Body of pancreas (tissue), 4 donors: ENCODE results near the gene IL25. TPM values are rescaled to one million over a fixed set of nuclear protein-coding genes. Genes with fewer than 3 reads are reported as not detected.
"Not testable (repeated sequence)": the region's sequence is repeated elsewhere in the genome, so short reads cannot be mapped to it uniquely, and the experiment has no call there.

Experiments
- ATAC-seq: fragments of 150-250 bp; one replicate; pipeline ENCODE4 v1.9.1; 2016
- DNase-seq, 4 donors: peaks; one replicate each; pipeline ENCODE4 v3.0.0-alpha.2; 2019
- H3K27ac ChIP-seq, 4 donors: fragments of 200-600 bp; sonication (generic); 1 replicate in 3 of 4; 2 replicates in 1 of 4; pipeline versions ENCODE4 v1.5.1 to v1.6.1; 2016 to 2019; ENCODE audit warnings: mild to moderate bottlenecking in 1 of 4, mixed read lengths in 1 of 4, moderate library complexity in 1 of 4
- H3K27me3 ChIP-seq, 2 donors: fragments of 200-600 bp; sonication (generic); one replicate each; pipeline ENCODE4 v1.6.0; 2016; ENCODE audit warnings: mild to moderate bottlenecking in 1 of 2
- H3K36me3 ChIP-seq, 2 donors: fragments of 200-600 bp; sonication (generic); replicated peaks in 1 of 2; 2 replicates each; pipeline ENCODE4 v1.5.1; 2016; ENCODE audit warnings: low read depth in 2 of 2; ENCODE audit not compliant: insufficient read depth in 1 of 2
- H3K4me1 ChIP-seq: fragments of 200-600 bp; sonication (generic); one replicate; pipeline ENCODE4 v1.6.0; 2016
- H3K4me3 ChIP-seq, 2 donors: fragments of 200-600 bp; sonication (generic); 1 replicate in 1 of 2; 2 replicates in 1 of 2; pipeline ENCODE4 v1.5.1; 2016 to 2019
- H3K9me3 ChIP-seq, 3 donors: fragments of 200-600 bp; sonication (generic); 1 replicate in 2 of 3; 2 replicates in 1 of 3; pipeline ENCODE4 v1.5.1; 2016
- POLR2A ChIP-seq, 3 donors: fragments of 450-650 bp; IDR thresholded peaks; one replicate each; pipeline ENCODE4 v1.6.1; 2016; ENCODE audit warnings: antibody characterized with exemption in 3 of 3, mild to moderate bottlenecking in 2 of 3
- WGBS, 2 donors: methylation state at CpG; one replicate each; pipeline ENCODE4 v1.1.5; 2017; 5-methylcytosine and 5-hydroxymethylcytosine counted together
- intact Hi-C: fragments of 100-400 bp; cut with DNase I; formaldehyde crosslinking; loops from one replicate; pipeline ENCODE4 v1.15.1; 2023
- total RNA-seq, 2 donors: library from RNA; depleted of rRNA; stranded (reverse); fragments of >200 nt; gene quantifications; one replicate each; pipeline ENCODE4 v1.1.0, GENCODE V29; 2016
- TF ChIP-seq, protein P1 (sequence below), 7 experiments: fragments of 450-650 bp in 4 of 7; fragments of 200-600 bp in 3 of 7; sonication (generic) in 3 of 7; IDR thresholded peaks; one replicate each; pipeline ENCODE4 v1.5.1; 2016 to 2019; ENCODE audit warnings: antibody characterized with exemption in 7 of 7

IL25 gene
- total RNA-seq, result not detected

DNA sequence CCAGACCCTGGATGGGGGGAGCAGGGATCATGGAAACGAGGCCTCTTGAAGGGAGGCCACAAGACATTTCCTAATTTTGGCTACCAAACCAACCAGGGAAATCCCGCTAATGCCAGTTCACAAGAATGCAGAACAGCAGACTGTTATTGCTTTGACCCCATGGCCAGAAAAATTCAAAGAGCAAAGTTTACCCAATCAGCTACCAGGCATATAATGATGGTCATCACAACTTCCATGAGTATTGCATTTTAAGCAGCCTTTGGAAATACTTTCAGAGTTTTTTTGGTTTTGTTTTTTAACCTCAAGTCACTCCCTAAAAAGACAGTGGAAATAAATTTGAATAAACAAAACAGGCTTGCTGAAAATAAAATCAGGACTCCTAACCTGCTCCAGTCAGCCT, at the start of gene IL25:
IL25 (plus strand) TSS at position 301 of the 400 bp plus-strand sequence.
- Histone ChIP-seq H3K4me1 (no peaks in the 10 kb centered on the region), H3K4me3 (no peak within 1 kb of the TSS), H3K9me3 (no peaks in the 10 kb centered on the region), H3K36me3 (no peaks in the 10 kb centered on the region), H3K27me3 (no peaks in the 10 kb centered on the region), H3K27ac (no peak within 1 kb of the TSS)
- no peak for ATAC-seq
- intact Hi-C loops, result loop anchor here (10.0 kb wide), 1 partner anchor 108 kb away; no protein-coding TSS in a partner anchor
- DNase-seq, result no peak
- 67% methylated on average over 2 of the region's 2 CpGs for WGBS, 2 donors
- no peak for TF ChIP-seq POLR2A (IDR thresholded peaks at IDR 0.05)
- TF ChIP-seq, protein P1, sequence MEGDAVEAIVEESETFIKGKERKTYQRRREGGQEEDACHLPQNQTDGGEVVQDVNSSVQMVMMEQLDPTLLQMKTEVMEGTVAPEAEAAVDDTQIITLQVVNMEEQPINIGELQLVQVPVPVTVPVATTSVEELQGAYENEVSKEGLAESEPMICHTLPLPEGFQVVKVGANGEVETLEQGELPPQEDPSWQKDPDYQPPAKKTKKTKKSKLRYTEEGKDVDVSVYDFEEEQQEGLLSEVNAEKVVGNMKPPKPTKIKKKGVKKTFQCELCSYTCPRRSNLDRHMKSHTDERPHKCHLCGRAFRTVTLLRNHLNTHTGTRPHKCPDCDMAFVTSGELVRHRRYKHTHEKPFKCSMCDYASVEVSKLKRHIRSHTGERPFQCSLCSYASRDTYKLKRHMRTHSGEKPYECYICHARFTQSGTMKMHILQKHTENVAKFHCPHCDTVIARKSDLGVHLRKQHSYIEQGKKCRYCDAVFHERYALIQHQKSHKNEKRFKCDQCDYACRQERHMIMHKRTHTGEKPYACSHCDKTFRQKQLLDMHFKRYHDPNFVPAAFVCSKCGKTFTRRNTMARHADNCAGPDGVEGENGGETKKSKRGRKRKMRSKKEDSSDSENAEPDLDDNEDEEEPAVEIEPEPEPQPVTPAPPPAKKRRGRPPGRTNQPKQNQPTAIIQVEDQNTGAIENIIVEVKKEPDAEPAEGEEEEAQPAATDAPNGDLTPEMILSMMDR (IDR thresholded peaks at IDR 0.05), result no peak

DNA sequence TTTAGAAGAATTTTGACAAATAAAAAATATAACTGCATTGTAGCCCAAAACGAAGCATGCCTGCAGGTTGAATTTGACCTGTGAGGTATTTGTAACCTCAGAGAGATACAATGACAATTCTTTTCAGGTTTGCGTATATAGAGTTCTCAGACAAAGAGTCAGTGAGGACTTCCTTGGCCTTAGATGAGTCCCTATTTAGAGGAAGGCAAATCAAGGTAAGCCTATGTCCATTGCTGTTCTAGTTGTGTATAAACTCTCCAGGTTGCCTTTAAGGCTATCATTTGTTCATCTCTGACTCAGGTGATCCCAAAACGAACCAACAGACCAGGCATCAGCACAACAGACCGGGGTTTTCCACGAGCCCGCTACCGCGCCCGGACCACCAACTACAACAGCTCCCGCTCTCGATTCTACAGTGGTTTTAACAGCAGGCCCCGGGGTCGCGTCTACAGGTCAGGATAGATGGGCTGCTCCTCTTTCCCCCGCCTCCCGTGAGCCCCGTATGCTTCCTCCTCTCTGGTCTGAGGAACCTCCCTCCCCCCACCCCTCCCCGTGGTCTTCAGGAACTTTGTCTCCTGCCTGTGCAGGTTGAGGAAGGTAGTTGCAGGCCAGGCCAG, 48.7 kb upstream of the IL25 start:
- intact Hi-C loops, result loop anchor here (10.0 kb wide), 1 partner anchor 241 kb away; the partner anchor contains the start of gene AP1G2
- peaks cover 8 to 17% of the 10 kb centered on the region in 2 donors for H3K36me3 ChIP-seq
- H3K4me3 ChIP-seq, result no peak overlapping the region
- no peak overlapping the region for H3K27ac ChIP-seq
- peaks cover 30% of the 10 kb centered on the region for H3K4me1 ChIP-seq
- no peaks in the 10 kb centered on the region for H3K9me3 ChIP-seq
- no peak for ATAC-seq
- no peak for DNase-seq
- no peak for TF ChIP-seq POLR2A (IDR thresholded peaks at IDR 0.05)
- TF ChIP-seq, protein P1 (IDR thresholded peaks at IDR 0.05), result no peak
- WGBS, 2 donors, result 80 to 86% methylated on average over 16 to 18 of the region's 18 CpGs
- H3K27me3 ChIP-seq, result no peaks in the 10 kb centered on the region

DNA sequence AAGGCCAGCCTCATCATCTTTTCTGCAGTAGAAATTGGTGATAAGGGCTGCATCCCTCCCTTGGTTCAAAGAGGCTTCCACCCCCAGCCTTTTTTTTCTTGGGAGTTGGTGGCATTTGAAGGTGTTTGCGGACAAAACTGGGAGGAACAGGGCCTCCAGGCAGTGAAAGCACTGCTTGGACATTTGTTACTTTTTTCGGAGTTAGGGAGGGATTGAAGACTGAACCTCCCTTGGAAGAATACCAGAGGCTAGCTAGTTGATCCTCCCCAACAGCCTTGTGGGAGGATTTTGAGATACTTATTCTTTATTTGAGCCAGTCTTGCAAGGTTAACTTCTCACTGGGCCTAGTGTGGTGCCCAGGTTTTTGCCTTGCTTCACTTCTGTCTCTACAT, 48.2 kb upstream of the IL25 start:
- no peak overlapping the region for H3K27ac ChIP-seq
- no peak for TF ChIP-seq POLR2A (IDR thresholded peaks at IDR 0.05)
- TF ChIP-seq, protein P1 (IDR thresholded peaks at IDR 0.05), result no peak
- intact Hi-C loops, result loop anchor here (10.0 kb wide), 1 partner anchor 240 kb away; the partner anchor contains the start of gene AP1G2
- H3K4me1 ChIP-seq, result peaks cover 30% of the 10 kb centered on the region
- H3K4me3 ChIP-seq, result no peak overlapping the region
- WGBS, 2 donors, result 78 to 100% methylated on average over 2 of the region's 2 CpGs
- H3K36me3 ChIP-seq, result peaks cover 8 to 17% of the 10 kb centered on the region in 2 donors
- no peak for ATAC-seq
- DNase-seq, result no peak
- H3K27me3 ChIP-seq, result no peaks in the 10 kb centered on the region
- no peaks in the 10 kb centered on the region for H3K9me3 ChIP-seq

DNA sequence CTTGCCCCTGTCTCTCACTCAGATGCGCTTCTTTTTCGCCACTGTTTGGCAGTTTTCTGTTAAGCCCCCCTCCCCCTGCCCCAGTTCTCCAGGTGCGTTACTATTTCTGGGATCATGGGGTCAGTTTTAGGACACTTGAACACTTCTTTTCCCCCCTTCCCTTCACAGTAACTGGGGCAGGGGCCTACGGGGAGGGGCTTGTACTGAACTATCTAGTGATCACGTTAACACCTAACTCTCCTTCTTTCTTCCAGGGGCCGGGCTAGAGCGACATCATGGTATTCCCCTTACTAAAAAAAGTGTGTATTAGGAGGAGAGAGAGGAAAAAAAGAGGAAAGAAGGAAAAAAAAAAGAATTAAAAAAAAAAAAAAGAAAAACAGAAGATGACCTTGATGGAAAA, 47.6 kb upstream of the IL25 start:
- WGBS, 2 donors, result 79 to 84% methylated on average over 7 of the region's 7 CpGs
- peaks cover 8 to 17% of the 10 kb centered on the region in 2 donors for H3K36me3 ChIP-seq
- H3K4me3 ChIP-seq, result no peak overlapping the region
- H3K4me1 ChIP-seq, result peaks cover 29% of the 10 kb centered on the region
- H3K27me3 ChIP-seq, result no peaks in the 10 kb centered on the region
- DNase-seq, result no peak
- intact Hi-C loops, result loop anchor here (10.0 kb wide), 1 partner anchor 240 kb away; the partner anchor contains the start of gene AP1G2
- H3K27ac ChIP-seq, result no peak overlapping the region
- no peaks in the 10 kb centered on the region for H3K9me3 ChIP-seq
- no peak for ATAC-seq
- no peak for TF ChIP-seq POLR2A (IDR thresholded peaks at IDR 0.05)

DNA sequence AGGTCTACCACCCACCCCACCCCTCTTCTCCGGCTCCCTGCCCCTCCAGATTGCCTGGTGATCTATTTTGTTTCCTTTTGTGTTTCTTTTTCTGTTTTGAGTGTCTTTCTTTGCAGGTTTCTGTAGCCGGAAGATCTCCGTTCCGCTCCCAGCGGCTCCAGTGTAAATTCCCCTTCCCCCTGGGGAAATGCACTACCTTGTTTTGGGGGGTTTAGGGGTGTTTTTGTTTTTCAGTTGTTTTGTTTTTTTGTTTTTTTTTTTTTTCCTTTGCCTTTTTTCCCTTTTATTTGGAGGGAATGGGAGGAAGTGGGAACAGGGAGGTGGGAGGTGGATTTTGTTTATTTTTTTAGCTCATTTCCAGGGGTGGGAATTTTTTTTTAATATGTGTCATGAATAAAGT, 46.9 kb upstream of the IL25 start:
- H3K27ac ChIP-seq, H3K4me3 ChIP-seq, H3K27me3 ChIP-seq, H3K9me3 ChIP-seq, DNase-seq, ATAC-seq: not testable (repeated sequence)
- Histone ChIP-seq H3K36me3 (peaks cover 8 to 17% of the 10 kb centered on the region in 2 donors), H3K4me1 (peaks cover 21% of the 10 kb centered on the region)
- intact Hi-C loops, result loop anchor here (10.0 kb wide), 1 partner anchor 239 kb away; the partner anchor contains the start of gene AP1G2
- whole genome bisulfite sequencing, 2 donors, result 96 to 99% methylated on average over 4 to 5 of the region's 5 CpGs
